DND-41 (cell line): ENCODE data around the gene PRPS1.

Experiments
- EZH2 ChIP-seq: IDR thresholded peaks from 3 replicates; pipeline ENCODE4 v1.6.1; 2012; ENCODE audit warnings: borderline replicate concordance, low read depth, mild to moderate bottlenecking, moderate library complexity, low read length, inconsistent platforms; ENCODE audit not compliant: severe bottlenecking
- TF ChIP-seq, protein P1 (sequence below): IDR thresholded peaks from 2 replicates; pipeline ENCODE4 v1.5.1; 2012; ENCODE audit warnings: borderline replicate concordance, low read length, moderate library complexity, mild to moderate bottlenecking; ENCODE audit not compliant: poor library complexity, severe bottlenecking; ENCODE audit errors: extremely low read depth

- TF ChIP-seq, protein P1, sequence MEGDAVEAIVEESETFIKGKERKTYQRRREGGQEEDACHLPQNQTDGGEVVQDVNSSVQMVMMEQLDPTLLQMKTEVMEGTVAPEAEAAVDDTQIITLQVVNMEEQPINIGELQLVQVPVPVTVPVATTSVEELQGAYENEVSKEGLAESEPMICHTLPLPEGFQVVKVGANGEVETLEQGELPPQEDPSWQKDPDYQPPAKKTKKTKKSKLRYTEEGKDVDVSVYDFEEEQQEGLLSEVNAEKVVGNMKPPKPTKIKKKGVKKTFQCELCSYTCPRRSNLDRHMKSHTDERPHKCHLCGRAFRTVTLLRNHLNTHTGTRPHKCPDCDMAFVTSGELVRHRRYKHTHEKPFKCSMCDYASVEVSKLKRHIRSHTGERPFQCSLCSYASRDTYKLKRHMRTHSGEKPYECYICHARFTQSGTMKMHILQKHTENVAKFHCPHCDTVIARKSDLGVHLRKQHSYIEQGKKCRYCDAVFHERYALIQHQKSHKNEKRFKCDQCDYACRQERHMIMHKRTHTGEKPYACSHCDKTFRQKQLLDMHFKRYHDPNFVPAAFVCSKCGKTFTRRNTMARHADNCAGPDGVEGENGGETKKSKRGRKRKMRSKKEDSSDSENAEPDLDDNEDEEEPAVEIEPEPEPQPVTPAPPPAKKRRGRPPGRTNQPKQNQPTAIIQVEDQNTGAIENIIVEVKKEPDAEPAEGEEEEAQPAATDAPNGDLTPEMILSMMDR: no peak
- no peak for TF ChIP-seq EZH2
These were observed 71.3 kb downstream of the PRPS1 start for GRCh38 chrX:107699616-107700015.
